Heart left ventricle (tissue), 16 donors: ENCODE results near the gene YARS1. TPM values are rescaled to one million over a fixed set of nuclear protein-coding genes. Genes with fewer than 3 reads are reported as not detected.

ENCODE experiments used
- ATAC-seq, 4 donors: fragments of 200-7000 bp; cut with Tn5 transposase; one replicate each; pipeline ENCODE4 v1.9.1; 2020 to 2022; ENCODE audit warnings: moderate library complexity in 4 of 4, mild to moderate bottlenecking in 3 of 4, moderate number of reproducible peaks in 1 of 4
- DNase-seq, 5 donors: peaks; one replicate each; pipeline ENCODE4 v3.0.0-alpha.2; 2020
- H3K27ac ChIP-seq, 12 donors: fragments of 200-600 bp; sonication (generic) in 4 of 12; one replicate each; pipeline versions ENCODE4 v1.5.0 to v1.8.0; 2016 to 2022; ENCODE audit warnings: mild to moderate bottlenecking in 2 of 12
- H3K27me3 ChIP-seq, 9 donors: fragments of 200-600 bp; sonication (generic) in 2 of 9; one replicate each; pipeline versions ENCODE4 v1.5.1 to v1.8.0; 2016 to 2022; ENCODE audit warnings: mild to moderate bottlenecking in 3 of 9
- H3K36me3 ChIP-seq, 9 donors: fragments of 200-600 bp; sonication (generic) in 2 of 9; one replicate each; pipeline versions ENCODE4 v1.5.0 to v1.8.0; 2018 to 2022; ENCODE audit warnings: mild to moderate bottlenecking in 2 of 9
- H3K4me1 ChIP-seq, 12 donors: fragments of 200-600 bp; sonication (generic) in 4 of 12; one replicate each; pipeline versions ENCODE4 v1.5.0 to v1.8.0; 2016 to 2022; ENCODE audit warnings: mild to moderate bottlenecking in 3 of 12
- H3K4me3 ChIP-seq, 12 donors: fragments of 200-600 bp; sonication (generic) in 4 of 12; one replicate each; pipeline versions ENCODE4 v1.5.0 to v1.8.0; 2017 to 2022; ENCODE audit warnings: mild to moderate bottlenecking in 9 of 12, moderate library complexity in 4 of 12
- H3K9me3 ChIP-seq, 12 donors: fragments of 200-600 bp; sonication (generic) in 4 of 12; one replicate each; pipeline versions ENCODE4 v1.5.0 to v1.8.0; 2016 to 2022; ENCODE audit warnings: mild to moderate bottlenecking in 1 of 12
- CTCF ChIP-seq, 12 donors: fragments of 200-600 bp; sonication (generic) in 4 of 12; IDR thresholded peaks; one replicate each; pipeline versions ENCODE4 v1.5.0 to v1.8.0; 2018 to 2022; ENCODE audit warnings: antibody characterized with exemption in 12 of 12, mild to moderate bottlenecking in 5 of 12
- POLR2A ChIP-seq, 2 donors: fragments of 450-650 bp; IDR thresholded peaks; one replicate each; pipeline ENCODE4 v1.6.1; 2017; ENCODE audit warnings: antibody characterized with exemption in 2 of 2, mild to moderate bottlenecking in 2 of 2, moderate library complexity in 2 of 2
- WGBS, 4 donors: extraction: QIAGEN DNeasy Blood & Tissue Kit in 2 of 4; methylation state at CpG; one replicate each; pipeline versions ENCODE4 v1.1.5 to v1.1.7; 2013 to 2018; 5-methylcytosine and 5-hydroxymethylcytosine counted together
- intact Hi-C, 10 donors: fragments of 100-400 bp; cut with DNase I; formaldehyde crosslinking; loops; one replicate each; pipeline versions ENCODE4 v1.11.1 to v1.14.2; 2022
- polyA plus RNA-seq, 2 donors: library from polyadenylated mRNA; stranded (reverse); fragments of 200-250 nt; gene quantifications; one replicate each; pipeline ENCODE4 v1.2.3, GENCODE V29; 2013
- total RNA-seq, 9 donors: library from RNA; depleted of rRNA in 2 of 9; stranded (reverse); fragments of >200 nt in 2 of 9; fragmentation: NEBNext Ultra II Directional in 3 of 9; extraction: Animal tissue kit (Norgen Biotek cat#: 25700) in 3 of 9; gene quantifications; one replicate each; pipeline versions ENCODE4 v1.1.0 to v1.2.4, GENCODE V29; 2016 to 2023
- donor health status: ischemic (EF 13 %, LVEDD 7.1; RV severe dilation, severe dysfunction).
- donor health status: healthy with polysubstance abuse.
- donor health status: DM: no; HTN: yes; CAD: no.
- donor health status: DM: no; HTN: no; CAD: no.
- donor health status: ischemic (EF 25% LVEDD 6.9; RV normal size, moderate dysfunction).
- donor health status: ischemic (EF 25% LVEDD 5.7; RV mildly dilated, moderate dysfunction).
- donor health status: healthy.
- donor health status: DM: yes; HTN: yes; CAD: no.
- donor health status: ischemic (EF 35%, LVEDD 5.7; RV mildly dilated, moderate dysfunction).
- donor health status: nonischemic (EF 11% LVEDD 7.7; RV severe dilation, severe dysfunction).
- donor health status: DM: yes; HTN: yes; CAD: no.
- donor health status: PGD.
- donor health status: ischemic (EF 29% LVEDD 5.4; RV normal size, mild dysfunction).
- donor health status: nonischemic (EF 23%, LVEDD 6.1; RV moderate dilation, normal function).

Gene YARS1
- total and polyA plus RNA-seq, 11 donors = 18.6 to 61.3 (median 34.8) TPM

- H3K27ac ChIP-seq = no peak overlapping the region
- DNase-seq = no peak
- peaks cover 0 to 19% (median 7%) of the 10 kb centered on the region in 12 donors for H3K4me1 ChIP-seq
- no peaks in the 10 kb centered on the region for H3K27me3 ChIP-seq
- no peaks in the 10 kb centered on the region for H3K36me3 ChIP-seq
- H3K9me3 ChIP-seq = no peaks in the 10 kb centered on the region
- ATAC-seq = no peak
- no peak for TF ChIP-seq POLR2A (IDR thresholded peaks at IDR 0.05)
- no peak for TF ChIP-seq CTCF (IDR thresholded peaks at IDR 0.05)
- intact Hi-C loops = no loop called here
- H3K4me3 ChIP-seq = no peak overlapping the region
- WGBS, 4 donors = 78 to 91% (median 84%) methylated on average over 13 to 14 of the region's 14 CpGs
These were observed 87.7 kb downstream of the YARS1 start for GRCh38 chr1:32729254-32730046.

- 83 to 92% (median 90%) methylated on average over 7 of the region's 7 CpGs for WGBS, 4 donors
- intact Hi-C loops = no loop called here
- H3K4me1 ChIP-seq = peaks cover 0 to 16% (median 7%) of the 10 kb centered on the region in 12 donors
- H3K27me3 ChIP-seq = no peaks in the 10 kb centered on the region
- DNase-seq = no peak
- no peak for ATAC-seq
- no peaks in the 10 kb centered on the region for H3K9me3 ChIP-seq
- H3K36me3 ChIP-seq = no peaks in the 10 kb centered on the region
- no peak overlapping the region for H3K27ac ChIP-seq
- no peak overlapping the region for H3K4me3 ChIP-seq
- no peak for TF ChIP-seq CTCF (IDR thresholded peaks at IDR 0.05)
- no peak for TF ChIP-seq POLR2A (IDR thresholded peaks at IDR 0.05)
These were observed 88.6 kb downstream of the YARS1 start for GRCh38 chr1:32728413-32729077.

- H3K27ac ChIP-seq = no peak overlapping the region
- WGBS, 4 donors = 95 to 100% (median 100%) methylated on average over 1 of the region's 1 CpG
- H3K4me1 ChIP-seq = peaks cover 0 to 15% (median 7%) of the 10 kb centered on the region in 12 donors
- no peak overlapping the region for H3K4me3 ChIP-seq
- H3K9me3 ChIP-seq = no peaks in the 10 kb centered on the region
- intact Hi-C loops = no loop called here
- H3K36me3 ChIP-seq = no peaks in the 10 kb centered on the region
- DNase-seq = no peak
- TF ChIP-seq POLR2A (IDR thresholded peaks at IDR 0.05) = no peak
- TF ChIP-seq CTCF (IDR thresholded peaks at IDR 0.05) = no peak
- ATAC-seq = no peak
- no peaks in the 10 kb centered on the region for H3K27me3 ChIP-seq
These were observed 89.3 kb downstream of the YARS1 start for GRCh38 chr1:32727876-32728275.

- Histone ChIP-seq H3K9me3 (no peaks in the 10 kb centered on the region), H3K36me3 (no peaks in the 10 kb centered on the region), H3K4me1 (peaks cover 0 to 15% (median 7%) of the 10 kb centered on the region in 12 donors), H3K27me3 (no peaks in the 10 kb centered on the region), H3K27ac (peak overlapping the region in 1 of 12 donors; percentile 18), H3K4me3 (no peak overlapping the region)
- intact Hi-C loops = no loop called here
- 80 to 91% (median 87%) methylated on average over 3 of the region's 3 CpGs for WGBS, 4 donors
- no peak for ATAC-seq
- DNase-seq = no peak
- TF ChIP-seq POLR2A (IDR thresholded peaks at IDR 0.05) (no peak), CTCF (IDR thresholded peaks at IDR 0.05) (no peak)
These were observed 91.6 kb downstream of the YARS1 start for GRCh38 chr1:32725615-32725982.
